Right renal pelvis (tissue), 4 donors: ENCODE measurements around the gene SLC6A6. TPM values are rescaled to one million over a fixed set of nuclear protein-coding genes. Genes with fewer than 3 reads are reported as not detected.

Experiments used
- DNase-seq, 4 donors: peaks; one replicate each; pipeline ENCODE4 v3.0.0-alpha.2; 2013; ENCODE audit warnings: low read depth in 4 of 4, low spot score in 3 of 4, missing footprints in 1 of 4
- polyA plus RNA-seq, 4 donors: library from polyadenylated mRNA; unstranded; fragments of 120-200 nt; gene quantifications; one replicate each; pipeline ENCODE4 v1.2.1, GENCODE V29; 2013; ENCODE audit not compliant: insufficient read length in 4 of 4

The SLC6A6 gene
- polyA plus RNA-seq, 4 donors: 18.8 to 23.2 (median 20.2) TPM

DNA sequence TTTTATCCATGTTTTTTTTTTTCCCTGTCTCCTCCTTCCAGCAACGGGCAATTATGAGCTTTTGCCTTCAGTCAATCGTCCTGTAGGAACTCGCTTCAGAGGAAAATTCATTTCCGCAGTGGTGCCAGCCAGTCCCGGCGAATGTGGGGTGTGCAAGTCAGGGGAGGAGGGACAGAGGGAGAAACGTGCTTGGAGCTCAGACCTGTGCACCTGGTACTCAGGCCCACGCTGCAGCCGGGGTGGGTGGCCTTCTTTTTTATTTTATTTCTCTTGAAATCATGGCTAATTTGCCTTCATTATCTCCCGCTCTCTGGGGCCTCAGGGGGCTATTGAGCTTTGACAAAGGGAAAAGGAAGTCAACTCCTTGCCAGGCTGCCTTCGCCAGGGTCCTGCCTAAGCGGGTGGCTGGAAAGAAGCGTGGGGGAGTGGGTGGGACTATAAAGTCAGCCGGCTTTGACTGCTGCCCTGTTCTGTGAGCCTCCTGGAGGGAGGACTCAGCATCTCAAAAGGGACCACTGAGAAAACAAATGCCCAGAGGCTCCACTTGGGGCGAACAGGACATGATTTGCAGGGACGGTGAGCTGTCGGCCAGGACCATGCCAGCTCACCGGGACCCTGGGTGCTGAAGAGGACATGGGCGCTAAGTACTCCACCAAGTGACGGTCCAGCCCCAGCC, 132.2 kb downstream of the SLC6A6 start:
- DNase-seq: no peak

DNA sequence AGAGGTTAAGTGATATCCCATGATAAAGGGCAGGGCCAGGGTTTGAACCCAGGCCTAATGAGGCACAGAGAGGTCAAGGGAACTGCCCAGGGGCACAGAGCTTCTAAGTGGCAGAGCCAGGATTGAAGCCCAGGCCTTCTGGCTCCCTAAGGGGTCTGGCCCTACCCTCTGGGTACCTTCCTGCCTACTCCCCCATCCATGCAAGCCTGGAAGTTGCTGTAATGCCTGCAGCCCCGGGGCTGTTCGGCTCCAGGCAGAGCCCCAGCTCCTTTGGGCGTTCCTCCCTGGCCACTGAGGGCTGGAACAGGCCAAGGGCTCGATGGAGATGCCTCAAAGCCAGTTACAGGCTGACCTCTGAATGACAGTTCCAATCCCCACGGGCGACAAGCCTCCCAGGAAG, 133.2 kb downstream of the SLC6A6 start:
- DNase-seq: no peak

DNA sequence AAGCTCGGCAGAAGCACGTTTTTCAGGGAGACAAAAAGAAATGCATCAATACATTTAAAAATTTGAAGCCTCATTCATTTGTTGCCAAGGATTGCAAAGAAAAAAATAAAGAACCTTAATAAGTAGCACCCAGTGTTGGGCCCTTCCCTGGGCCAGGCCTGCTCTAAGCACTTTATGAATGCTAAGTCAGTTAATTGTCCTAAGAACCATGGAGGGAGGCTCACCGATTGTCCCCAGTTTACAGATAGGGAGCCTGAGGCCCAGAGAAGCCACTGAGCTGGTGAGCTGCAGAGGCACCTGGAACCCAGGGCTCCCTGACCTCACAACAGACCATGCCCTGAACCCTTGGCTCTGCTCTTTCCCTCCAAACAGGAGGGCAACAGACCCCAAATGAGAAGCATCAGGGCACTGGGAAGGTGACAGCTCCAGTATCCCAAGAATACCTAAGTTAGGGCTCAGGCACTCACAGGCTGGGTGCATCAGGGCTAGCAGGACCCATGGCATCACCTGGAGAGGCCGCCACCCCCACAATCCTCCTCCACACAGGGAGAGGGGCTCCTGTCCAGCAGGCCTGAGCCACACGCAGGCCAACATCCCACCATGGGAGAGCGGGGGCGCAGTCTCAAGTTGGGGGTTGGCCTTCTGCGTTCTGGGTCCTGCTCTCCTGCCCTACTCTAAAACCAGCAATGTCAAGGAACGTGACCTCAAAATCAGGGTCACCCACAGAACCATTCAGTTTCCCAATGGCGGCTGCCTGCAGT, 133.8 kb downstream of the SLC6A6 start:
- no peak for DNase-seq

DNA sequence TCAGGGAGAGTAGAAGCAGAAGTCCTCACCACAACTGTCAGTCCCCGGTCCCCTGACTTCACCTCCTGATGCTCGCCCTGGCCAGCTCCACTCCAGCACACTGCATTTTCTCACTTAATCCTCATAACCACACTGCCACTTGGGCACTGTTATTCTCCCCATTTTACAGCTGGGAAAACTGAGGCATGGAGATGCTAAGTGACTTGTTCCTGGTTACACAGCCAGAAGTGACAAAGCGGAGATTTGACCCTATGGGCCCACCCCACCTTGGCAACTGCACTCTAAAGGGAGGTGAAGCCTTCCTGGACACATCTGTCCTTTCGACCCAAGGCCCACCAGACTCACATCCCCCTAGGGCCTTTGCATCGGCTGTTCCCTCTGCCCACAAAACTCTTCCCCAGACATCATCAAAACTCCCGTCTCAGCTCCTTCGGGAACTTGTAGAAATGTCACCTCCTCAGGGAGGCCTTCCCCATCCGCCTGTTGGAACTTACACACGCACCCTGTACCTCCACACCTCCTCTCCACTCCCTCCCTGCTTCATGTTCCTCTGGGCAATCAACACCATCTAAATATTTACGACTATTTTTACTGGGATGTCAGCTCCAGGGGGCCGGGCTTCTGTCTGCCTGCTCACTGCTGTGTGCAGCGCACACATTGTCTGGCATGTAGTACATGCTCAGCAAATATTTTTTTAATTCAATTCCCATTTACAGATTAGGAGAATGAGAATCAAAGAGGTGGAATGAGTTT, 134.6 kb downstream of the SLC6A6 start:
- no peak for DNase-seq

DNA sequence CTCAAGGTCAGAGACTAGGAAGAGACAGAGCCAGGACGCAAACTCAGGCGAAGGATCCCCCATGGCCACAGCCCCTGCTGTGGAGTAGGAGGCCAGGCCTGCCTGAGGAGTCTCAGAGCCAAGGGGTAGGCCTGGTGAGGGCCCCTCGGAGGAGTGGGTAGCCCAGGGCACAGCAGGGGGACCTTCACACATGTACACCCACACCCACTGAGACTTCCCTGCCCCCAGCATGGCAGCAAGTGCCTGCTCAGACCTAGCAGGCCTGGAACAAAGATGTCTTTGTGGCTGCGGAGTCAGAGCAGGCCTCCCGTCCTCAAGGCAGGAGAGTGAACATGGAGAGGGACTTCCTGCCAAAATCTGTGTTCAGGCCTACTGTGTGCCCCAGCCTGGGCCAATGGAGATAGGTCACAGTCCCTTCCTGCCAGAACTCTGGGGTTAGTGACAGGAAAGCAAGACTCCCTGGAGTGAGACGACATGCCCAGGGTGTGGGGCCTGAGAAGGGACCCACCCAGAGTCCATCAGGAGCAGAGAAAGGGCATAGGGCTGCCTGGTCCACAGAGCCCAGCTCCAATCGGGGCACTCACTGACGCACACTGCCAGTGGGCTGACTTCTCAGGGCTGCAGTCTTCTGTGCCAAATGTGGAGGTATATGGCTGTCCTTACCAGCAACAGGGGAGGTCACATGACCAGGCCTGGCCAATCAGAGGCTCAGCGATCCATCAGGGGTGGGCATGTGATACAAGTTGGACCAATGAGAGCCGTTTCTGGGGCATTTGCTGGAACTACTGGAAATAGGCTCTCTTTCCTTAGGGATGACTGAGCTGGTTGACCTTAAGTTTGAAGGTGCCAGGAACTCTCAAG, 135.4 kb downstream of the SLC6A6 start:
- DNase-seq: no peak

DNA sequence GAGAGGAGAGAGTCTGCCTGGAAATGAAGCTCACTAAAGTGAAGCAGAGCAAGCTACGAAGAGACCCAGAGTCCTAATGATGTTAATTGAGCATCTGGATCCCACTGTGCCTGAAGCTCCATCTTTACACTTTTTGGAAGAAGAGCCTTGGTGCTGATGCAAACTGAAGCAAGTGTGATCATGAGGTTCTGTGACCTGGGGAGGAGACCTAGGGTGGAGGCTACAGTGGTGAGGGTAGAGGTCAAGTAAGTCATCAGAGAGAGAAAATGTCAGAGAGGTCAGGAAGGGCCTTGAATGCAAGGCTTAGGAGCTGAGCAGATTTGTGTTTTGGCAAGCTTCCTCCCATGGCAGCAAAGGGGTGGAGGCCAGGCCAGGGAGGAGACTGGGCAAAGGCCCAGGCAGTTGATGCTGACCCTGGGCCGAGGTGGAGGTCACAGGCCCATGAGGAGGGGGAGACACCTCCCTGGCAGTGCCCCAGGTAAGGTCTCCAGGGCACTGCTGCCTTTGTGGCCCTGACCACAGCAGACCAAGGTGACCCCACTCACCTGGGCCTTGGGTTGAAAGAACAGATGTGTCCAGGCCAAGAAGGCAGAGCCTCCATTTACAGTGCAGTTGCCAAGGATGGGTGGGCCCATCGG, 136.2 kb downstream of the SLC6A6 start:
- DNase-seq: no peak

Other genes with a start within 250 kb of the SLC6A6 start
- gene XPC, start 224.0 kb upstream of the SLC6A6 start, polyA plus RNA-seq: 10 to 100 TPM; 43.4 to 53.8 (median 50.0) TPM
- 10 to 100 TPM; 17.2 to 19.5 (median 18.3) TPM for gene LSM3, start 223.8 kb upstream of the SLC6A6 start, polyA plus RNA-seq
- 1 to 10 TPM in 3 of 4 donors, under 1 TPM in 1; 0.97 to 1.2 (median 1.1) TPM for gene GRIP2, start 137.7 kb downstream of the SLC6A6 start, polyA plus RNA-seq
- 10 to 100 TPM; 31.9 to 38.5 (median 35.0) TPM for gene CCDC174, start 249.2 kb downstream of the SLC6A6 start, polyA plus RNA-seq